Measurements from ENCODE around the gene SOAT2.

SOAT2 gene

DNA sequence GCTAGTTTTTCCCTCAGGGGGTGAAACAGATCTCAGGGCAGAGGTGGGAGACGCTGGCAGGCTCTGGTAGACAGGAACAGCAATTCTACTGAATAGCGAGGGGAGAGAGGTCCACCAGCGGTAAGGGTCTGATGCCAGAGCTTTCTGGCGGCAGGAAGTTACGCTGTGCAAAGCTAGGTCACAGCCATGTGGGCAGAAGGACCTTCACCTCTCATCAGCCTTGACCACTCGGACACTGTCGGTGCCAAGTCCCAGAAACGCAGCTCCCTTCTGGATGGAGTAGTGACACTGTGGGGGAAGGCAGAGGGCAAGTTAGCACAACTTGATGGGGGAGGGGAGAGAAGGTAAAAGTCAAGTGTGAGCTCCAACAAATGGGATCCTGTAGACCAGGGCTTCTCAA lies 66.9 kb downstream of the SOAT2 start:
- no peak for DNase-seq (ENCODE audit: low read depth)
- no peak overlapping the region for H3K4me3 ChIP-seq (ENCODE audit: low read depth, low read length)
- TF ChIP-seq, protein P1, sequence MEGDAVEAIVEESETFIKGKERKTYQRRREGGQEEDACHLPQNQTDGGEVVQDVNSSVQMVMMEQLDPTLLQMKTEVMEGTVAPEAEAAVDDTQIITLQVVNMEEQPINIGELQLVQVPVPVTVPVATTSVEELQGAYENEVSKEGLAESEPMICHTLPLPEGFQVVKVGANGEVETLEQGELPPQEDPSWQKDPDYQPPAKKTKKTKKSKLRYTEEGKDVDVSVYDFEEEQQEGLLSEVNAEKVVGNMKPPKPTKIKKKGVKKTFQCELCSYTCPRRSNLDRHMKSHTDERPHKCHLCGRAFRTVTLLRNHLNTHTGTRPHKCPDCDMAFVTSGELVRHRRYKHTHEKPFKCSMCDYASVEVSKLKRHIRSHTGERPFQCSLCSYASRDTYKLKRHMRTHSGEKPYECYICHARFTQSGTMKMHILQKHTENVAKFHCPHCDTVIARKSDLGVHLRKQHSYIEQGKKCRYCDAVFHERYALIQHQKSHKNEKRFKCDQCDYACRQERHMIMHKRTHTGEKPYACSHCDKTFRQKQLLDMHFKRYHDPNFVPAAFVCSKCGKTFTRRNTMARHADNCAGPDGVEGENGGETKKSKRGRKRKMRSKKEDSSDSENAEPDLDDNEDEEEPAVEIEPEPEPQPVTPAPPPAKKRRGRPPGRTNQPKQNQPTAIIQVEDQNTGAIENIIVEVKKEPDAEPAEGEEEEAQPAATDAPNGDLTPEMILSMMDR (conservative IDR thresholded peaks at IDR 0.05; ENCODE audit: low read depth, low read length): no peak

DNA sequence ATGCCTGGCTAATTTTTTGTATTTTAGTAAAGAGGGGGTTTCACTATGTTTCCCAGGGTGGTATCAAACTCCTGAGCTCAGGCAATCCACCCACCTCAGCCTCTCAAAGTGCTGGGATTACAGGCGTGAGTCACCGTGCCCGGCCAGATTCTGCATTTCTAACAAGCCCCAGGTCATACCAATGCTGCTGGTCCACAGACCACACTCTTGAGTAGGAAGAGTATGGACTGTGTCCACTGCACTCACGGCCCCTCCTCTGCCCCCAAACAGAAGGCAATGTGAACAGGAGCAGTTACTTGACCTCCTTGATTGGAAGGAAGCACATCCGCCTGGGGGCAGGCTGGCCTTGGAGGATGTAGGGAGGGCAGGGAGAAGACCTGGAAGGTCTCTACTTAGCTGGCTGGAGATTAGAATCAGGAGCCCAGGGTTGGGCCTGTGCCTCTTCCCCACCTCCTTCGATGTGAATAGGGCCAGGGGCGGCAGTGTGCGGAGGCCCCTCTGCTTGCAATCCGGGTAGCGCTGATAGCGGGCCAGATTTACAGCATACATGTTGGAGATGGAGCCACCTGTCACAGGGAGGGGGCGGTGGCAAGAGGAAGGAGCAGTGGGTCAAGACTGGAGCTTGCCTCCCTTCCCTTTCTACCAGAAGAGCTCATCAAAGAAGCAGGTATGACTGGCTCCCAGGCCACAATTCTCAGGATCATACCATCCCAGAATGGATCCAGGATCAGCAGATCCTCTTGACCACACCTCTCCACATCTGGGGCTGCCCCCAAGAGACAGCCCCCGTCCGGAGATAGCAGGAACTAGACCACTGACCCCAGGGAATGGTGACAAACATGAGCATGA lies 67.8 kb downstream of the SOAT2 start:
- TF ChIP-seq, protein P1 (conservative IDR thresholded peaks at IDR 0.05; ENCODE audit: low read depth, low read length): no peak
- H3K4me3 ChIP-seq (ENCODE audit: low read depth, low read length): no peak overlapping the region
- DNase-seq (ENCODE audit: low read depth): no peak

DNA sequence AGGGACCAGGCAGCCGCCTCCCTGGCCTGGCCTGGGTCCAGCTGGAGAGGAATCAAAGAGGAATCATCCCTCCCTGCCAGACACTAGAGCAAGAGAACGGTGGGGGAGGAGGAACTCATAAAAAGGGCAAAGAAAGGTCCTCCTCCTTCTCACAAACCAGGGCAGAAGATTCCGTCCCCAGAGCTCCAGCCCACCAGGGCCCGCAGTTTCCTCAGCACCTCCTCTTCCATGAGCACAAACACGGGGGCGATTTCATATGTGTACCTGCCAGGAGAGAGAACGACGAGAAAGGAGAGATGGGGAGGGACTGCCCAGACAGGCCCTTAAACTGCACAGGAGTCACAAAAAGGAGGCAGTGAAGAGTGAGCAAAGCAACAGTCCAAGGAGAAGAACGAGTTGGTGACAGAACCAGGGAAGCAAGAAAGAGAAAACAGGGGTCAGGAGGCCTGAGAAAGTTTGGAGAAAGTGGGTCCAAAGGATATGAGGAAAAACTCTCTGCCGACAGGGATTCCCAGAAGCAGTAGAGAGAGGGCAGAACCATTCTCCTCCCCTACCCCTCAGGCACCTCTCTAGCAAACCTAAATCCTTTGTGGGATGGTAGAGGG lies 68.5 kb downstream of the SOAT2 start:
- no peak overlapping the region for H3K4me3 ChIP-seq (ENCODE audit: low read depth, low read length)
- no peak for DNase-seq (ENCODE audit: low read depth)
- TF ChIP-seq, protein P1 (conservative IDR thresholded peaks at IDR 0.05; ENCODE audit: low read depth, low read length): no peak

DNA sequence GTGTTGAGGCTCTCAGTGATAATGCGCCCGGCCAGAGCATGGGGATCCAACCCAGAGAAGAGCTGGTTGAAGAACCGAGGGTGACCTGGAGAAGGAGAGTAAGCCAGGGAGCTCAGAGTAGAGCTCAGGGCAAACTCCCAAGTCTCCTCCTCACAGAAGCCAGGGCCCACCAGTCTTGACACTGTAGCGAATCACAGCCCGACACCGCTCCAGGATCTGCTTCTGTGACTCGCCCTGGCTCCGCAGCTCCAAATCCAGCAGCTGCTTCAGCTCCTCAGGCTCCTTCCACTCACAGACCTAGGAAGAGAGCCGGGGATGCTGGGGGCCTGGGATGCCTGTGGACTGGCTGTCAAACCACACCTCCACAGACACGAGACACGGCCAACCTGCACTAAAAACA lies 69.1 kb downstream of the SOAT2 start:
- DNase-seq (ENCODE audit: low read depth): peak; percentile 54
- TF ChIP-seq, protein P1 (conservative IDR thresholded peaks at IDR 0.05; ENCODE audit: low read depth, low read length): no peak

DNA sequence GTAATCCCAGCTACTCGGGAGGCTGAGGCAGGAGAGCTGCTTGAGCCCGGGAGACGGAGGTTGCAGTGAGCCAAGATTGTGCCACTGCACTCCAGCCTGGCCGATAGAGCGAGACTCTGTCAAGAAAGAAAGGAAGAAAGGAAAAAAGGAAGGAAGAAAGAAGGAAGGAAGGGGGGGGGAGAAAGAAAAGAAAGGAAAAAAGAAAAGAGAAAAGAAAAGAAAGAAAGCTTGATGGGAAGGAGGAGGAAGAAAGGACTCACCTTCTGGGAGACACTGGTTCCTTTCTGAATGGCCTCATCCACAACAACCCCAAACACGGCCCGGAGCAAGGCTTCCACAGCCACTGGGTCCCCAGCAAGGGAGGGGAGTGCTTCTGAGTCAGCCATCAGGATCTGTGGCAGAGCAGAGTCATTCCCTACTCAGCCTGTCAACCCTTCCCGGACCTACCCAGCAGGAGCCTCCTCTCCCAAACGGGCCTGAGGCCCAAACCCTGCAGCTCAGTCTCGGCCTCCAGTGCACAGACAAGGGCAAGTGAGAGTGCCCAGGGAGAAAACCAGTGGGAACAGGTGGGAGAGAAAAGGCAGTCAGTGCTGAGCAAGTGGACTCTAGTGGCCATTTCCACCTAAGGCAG lies 69.9 kb downstream of the SOAT2 start:
- TF ChIP-seq, protein P1 (conservative IDR thresholded peaks at IDR 0.05; ENCODE audit: low read depth, low read length): no peak
- no peak for DNase-seq (ENCODE audit: low read depth)
- H3K4me3 ChIP-seq (ENCODE audit: low read depth, low read length): no peak overlapping the region

More for the DNA sequence above, 69.1 kb downstream of the SOAT2 start:
- H3K4me3 ChIP-seq (ENCODE audit: low read depth, low read length): no peak overlapping the region
